Activated naive CD8-positive, alpha-beta T cell treated with anti-CD3 and anti-CD28 coated beads for 36 hours (primary cell): ENCODE results near the gene BMP3. TPM values are rescaled to one million over a fixed set of nuclear protein-coding genes. Genes with fewer than 3 reads are reported as not detected.
"Not testable (repeated sequence)": the region's sequence is repeated elsewhere in the genome, so short reads cannot be mapped to it uniquely, and the experiment has no call there.

ENCODE experiments used
- DNase-seq: peaks from one replicate; pipeline ENCODE4 v3.0.0; 2021
- H3K27ac Mint-ChIP-seq: one replicate; pipeline ENCODE4 v1.8.0; 2022; ENCODE audit warnings: mild to moderate bottlenecking, moderate library complexity, mixed read lengths
- H3K27me3 Mint-ChIP-seq: one replicate; pipeline ENCODE4 v1.8.0; 2022; ENCODE audit warnings: mild to moderate bottlenecking, mixed read lengths
- H3K36me3 Mint-ChIP-seq: one replicate; pipeline ENCODE4 v1.8.0; 2021; ENCODE audit warnings: mild to moderate bottlenecking, mixed read lengths
- H3K4me1 Mint-ChIP-seq: one replicate; pipeline ENCODE4 v1.8.0; 2021; ENCODE audit warnings: mixed read lengths
- H3K4me3 Mint-ChIP-seq: one replicate; pipeline ENCODE4 v1.8.0; 2022; ENCODE audit warnings: mild to moderate bottlenecking, moderate library complexity, mixed read lengths
- H3K9me3 Mint-ChIP-seq: one replicate; pipeline ENCODE4 v1.8.0; 2022; ENCODE audit warnings: mixed read lengths
- total RNA-seq, 2 experiments: library from RNA; stranded (reverse); gene quantifications; one replicate each; pipeline ENCODE4 v1.2.3, GENCODE V29; 2021

The BMP3 gene
- total RNA-seq: not detected

GRCh38 chr4:81030061-81030980 lies at the start of gene BMP3:
Gene BMP3 (plus strand): TSS chr4:81030708. CDS start chr4:81031285, 577 bp downstream.
- H3K36me3 Mint-ChIP-seq: no peaks in the 10 kb centered on the region

GRCh38 chr4:80986011-80986410 lies 44.5 kb upstream of the BMP3 start:
- H3K27ac Mint-ChIP-seq: no peak overlapping the region
- no peaks in the 10 kb centered on the region for H3K27me3 Mint-ChIP-seq
- peaks cover 2% of the 10 kb centered on the region for H3K4me1 Mint-ChIP-seq
- no peak for DNase-seq
- no peaks in the 10 kb centered on the region for H3K9me3 Mint-ChIP-seq
- H3K4me3 Mint-ChIP-seq: no peak overlapping the region
- H3K36me3 Mint-ChIP-seq: no peaks in the 10 kb centered on the region

More at GRCh38 chr4:81030061-81030980, at the start of gene BMP3:
- H3K4me1 Mint-ChIP-seq: peaks cover 10% of the 10 kb centered on the region
- no peaks in the 10 kb centered on the region for H3K9me3 Mint-ChIP-seq
- peaks cover 73% of the 10 kb centered on the region for H3K27me3 Mint-ChIP-seq
- H3K27ac Mint-ChIP-seq: no peak within 1 kb of the TSS
- DNase-seq: peak; percentile 15
- H3K4me3 Mint-ChIP-seq: peak within 1 kb of the TSS; percentile 79

- no peak overlapping the region for H3K4me3 Mint-ChIP-seq
- no peaks in the 10 kb centered on the region for H3K36me3 Mint-ChIP-seq
- no peaks in the 10 kb centered on the region for H3K27me3 Mint-ChIP-seq
- no peak for DNase-seq
- no peak overlapping the region for H3K27ac Mint-ChIP-seq
- H3K9me3 Mint-ChIP-seq: no peaks in the 10 kb centered on the region
- peaks cover 2% of the 10 kb centered on the region for H3K4me1 Mint-ChIP-seq
Measured at GRCh38 chr4:80989921-80990544, 40.5 kb upstream of the BMP3 start.

- Mint-ChIP-seq H3K4me1 (peaks cover 2% of the 10 kb centered on the region), H3K9me3 (no peaks in the 10 kb centered on the region), H3K27me3 (no peaks in the 10 kb centered on the region), H3K4me3 (no peak overlapping the region), H3K36me3 (no peaks in the 10 kb centered on the region), H3K27ac (no peak overlapping the region)
- no peak for DNase-seq
Measured at GRCh38 chr4:80990851-80991250, 39.7 kb upstream of the BMP3 start.

GRCh38 chr4:80999943-81000342 lies 30.6 kb upstream of the BMP3 start:
- no peaks in the 10 kb centered on the region for H3K27me3 Mint-ChIP-seq
- H3K36me3 Mint-ChIP-seq: no peaks in the 10 kb centered on the region
- H3K4me3 Mint-ChIP-seq: no peak overlapping the region
- no peak for DNase-seq
- no peak overlapping the region for H3K27ac Mint-ChIP-seq
- no peaks in the 10 kb centered on the region for H3K9me3 Mint-ChIP-seq
- H3K4me1 Mint-ChIP-seq: no peaks in the 10 kb centered on the region

GRCh38 chr4:81003597-81004111 lies 26.9 kb upstream of the BMP3 start:
- Mint-ChIP-seq H3K27ac (no peak overlapping the region), H3K4me3 (no peak overlapping the region), H3K36me3 (no peaks in the 10 kb centered on the region), H3K4me1 (no peaks in the 10 kb centered on the region), H3K27me3 (no peaks in the 10 kb centered on the region), H3K9me3 (no peaks in the 10 kb centered on the region)
- DNase-seq: no peak

GRCh38 chr4:81007417-81007816 lies 23.1 kb upstream of the BMP3 start:
- Mint-ChIP-seq H3K27ac (no peak overlapping the region), H3K27me3 (no peaks in the 10 kb centered on the region), H3K4me1 (no peaks in the 10 kb centered on the region), H3K36me3 (no peaks in the 10 kb centered on the region), H3K4me3 (no peak overlapping the region), H3K9me3 (no peaks in the 10 kb centered on the region)
- DNase-seq: no peak

- H3K27me3 Mint-ChIP-seq, H3K27ac Mint-ChIP-seq, H3K36me3 Mint-ChIP-seq, DNase-seq, H3K9me3 Mint-ChIP-seq, H3K4me3 Mint-ChIP-seq, H3K4me1 Mint-ChIP-seq: not testable (repeated sequence)
Measured at GRCh38 chr4:81016566-81016965, 13.9 kb upstream of the BMP3 start.

GRCh38 chr4:81019006-81019405 lies 11.5 kb upstream of the BMP3 start:
- H3K36me3 Mint-ChIP-seq: no peaks in the 10 kb centered on the region
- H3K4me3 Mint-ChIP-seq: no peak overlapping the region
- no peaks in the 10 kb centered on the region for H3K4me1 Mint-ChIP-seq
- no peak for DNase-seq
- no peak overlapping the region for H3K27ac Mint-ChIP-seq
- no peaks in the 10 kb centered on the region for H3K9me3 Mint-ChIP-seq
- H3K27me3 Mint-ChIP-seq: peaks cover 8% of the 10 kb centered on the region

GRCh38 chr4:81021142-81021944 lies 9.2 kb upstream of the BMP3 start:
- no peak overlapping the region for H3K4me3 Mint-ChIP-seq
- H3K4me1 Mint-ChIP-seq: no peaks in the 10 kb centered on the region
- no peaks in the 10 kb centered on the region for H3K9me3 Mint-ChIP-seq
- H3K27ac Mint-ChIP-seq: no peak overlapping the region
- no peaks in the 10 kb centered on the region for H3K36me3 Mint-ChIP-seq
- no peak for DNase-seq
- H3K27me3 Mint-ChIP-seq: peaks cover 32% of the 10 kb centered on the region

GRCh38 chr4:81021981-81022380 lies 8.5 kb upstream of the BMP3 start:
- Mint-ChIP-seq H3K4me3 (no peak overlapping the region), H3K27me3 (peaks cover 38% of the 10 kb centered on the region), H3K4me1 (no peaks in the 10 kb centered on the region), H3K27ac (no peak overlapping the region), H3K36me3 (no peaks in the 10 kb centered on the region), H3K9me3 (no peaks in the 10 kb centered on the region)
- no peak for DNase-seq

GRCh38 chr4:81023484-81023883 lies 7.0 kb upstream of the BMP3 start:
- Mint-ChIP-seq H3K27ac (no peak overlapping the region), H3K27me3 (peaks cover 47% of the 10 kb centered on the region), H3K4me1 (no peaks in the 10 kb centered on the region), H3K4me3 (no peak overlapping the region), H3K9me3 (no peaks in the 10 kb centered on the region), H3K36me3 (no peaks in the 10 kb centered on the region)
- no peak for DNase-seq

- H3K4me3 Mint-ChIP-seq: peak overlapping the region; percentile 79
- no peak overlapping the region for H3K27ac Mint-ChIP-seq
- peaks cover 64% of the 10 kb centered on the region for H3K27me3 Mint-ChIP-seq
- peaks cover 10% of the 10 kb centered on the region for H3K4me1 Mint-ChIP-seq
- no peaks in the 10 kb centered on the region for H3K9me3 Mint-ChIP-seq
- peak; percentile 11 for DNase-seq
- no peaks in the 10 kb centered on the region for H3K36me3 Mint-ChIP-seq
Measured at GRCh38 chr4:81030981-81031791, 678 bp downstream of the BMP3 start.

GRCh38 chr4:81031796-81032551 lies 1.5 kb downstream of the BMP3 start:
- Mint-ChIP-seq H3K36me3 (no peaks in the 10 kb centered on the region), H3K4me1 (peaks cover 10% of the 10 kb centered on the region), H3K9me3 (no peaks in the 10 kb centered on the region), H3K27me3 (peaks cover 56% of the 10 kb centered on the region), H3K4me3 (peak overlapping the region; percentile 65), H3K27ac (no peak overlapping the region)
- no peak for DNase-seq
